GM21528 (cell line): Measurements from ENCODE around the gene RNF125.
A peak's percentile ranks its signal among the peaks of the same experiment; 100 is the strongest.
"Not testable (repeated sequence)": the region's sequence is repeated elsewhere in the genome, so short reads cannot be mapped to it uniquely, and the experiment has no call there.

Source experiments
- ATAC-seq: cut with Tn5 transposase; IDR thresholded peaks from one replicate; pipeline ENCODE4 v1.9.1; 2021; ENCODE audit warnings: mild to moderate bottlenecking, moderate library complexity; ENCODE audit not compliant: unreplicated experiment, low FRiP score

RNF125 gene

GRCh38 chr18:32018331-32019250, at the start of gene RNF125:
Gene RNF125 (plus strand): TSS chr18:32018825. CDS start chr18:32018864, 39 bp downstream.
- ATAC-seq, result peak; percentile 95

GRCh38 chr18:31970617-31971016, 48.0 kb upstream of the RNF125 start:
- no peak for ATAC-seq

- ATAC-seq, result no peak
Measured at GRCh38 chr18:31973929-31974546, 44.6 kb upstream of the RNF125 start.

GRCh38 chr18:31976242-31976641, 42.4 kb upstream of the RNF125 start:
- no peak for ATAC-seq

GRCh38 chr18:31977270-31977872, 41.3 kb upstream of the RNF125 start:
- ATAC-seq, result no peak

- no peak for ATAC-seq
Measured at GRCh38 chr18:31978616-31979015, 40.0 kb upstream of the RNF125 start.

- ATAC-seq, result no peak
Measured at GRCh38 chr18:31979714-31980113, 38.9 kb upstream of the RNF125 start.

GRCh38 chr18:31980863-31981262, 37.8 kb upstream of the RNF125 start:
- no peak for ATAC-seq

GRCh38 chr18:31983020-31983419, 35.6 kb upstream of the RNF125 start:
- ATAC-seq, result no peak

GRCh38 chr18:31983976-31984375, 34.6 kb upstream of the RNF125 start:
- ATAC-seq, result no peak

GRCh38 chr18:31990823-31991222, 27.8 kb upstream of the RNF125 start:
- peak; percentile 98 for ATAC-seq

- ATAC-seq, result no peak
Measured at GRCh38 chr18:31996007-31996406, 22.6 kb upstream of the RNF125 start.

GRCh38 chr18:31998880-31999412, 19.7 kb upstream of the RNF125 start:
- no peak for ATAC-seq

GRCh38 chr18:32001141-32001540, 17.5 kb upstream of the RNF125 start:
- not testable (repeated sequence) for ATAC-seq

- not testable (repeated sequence) for ATAC-seq
Measured at GRCh38 chr18:32003822-32004221, 14.8 kb upstream of the RNF125 start.

- no peak for ATAC-seq
Measured at GRCh38 chr18:32010124-32010721, 8.4 kb upstream of the RNF125 start.

- no peak for ATAC-seq
Measured at GRCh38 chr18:32011193-32011592, 7.4 kb upstream of the RNF125 start.

GRCh38 chr18:32019251-32019948, 775 bp downstream of the RNF125 start:
- ATAC-seq, result no peak

- ATAC-seq, result not testable (repeated sequence)
Measured at GRCh38 chr18:32019949-32020625, 1.5 kb downstream of the RNF125 start.
